Subcutaneous abdominal adipose tissue (tissue), 5 donors: ENCODE data around the gene STARD10.

Source experiments
- H3K27ac ChIP-seq: one replicate; pipeline ENCODE4 v1.7.0; 2013; ENCODE audit warnings: low read depth, mild to moderate bottlenecking, inconsistent platforms, low read length, moderate library complexity
- H3K27me3 ChIP-seq, 5 donors: one replicate each; pipeline ENCODE4 v1.7.0; 2013; ENCODE audit warnings: low read length in 5 of 5, inconsistent platforms in 1 of 5; ENCODE audit not compliant: control insufficient read depth in 5 of 5, insufficient read depth in 4 of 5
- H3K36me3 ChIP-seq, 5 donors: one replicate each; pipeline ENCODE4 v1.7.0; 2013; ENCODE audit warnings: low read length in 5 of 5; ENCODE audit not compliant: control insufficient read depth in 5 of 5, insufficient read depth in 5 of 5
- H3K4me1 ChIP-seq, 5 donors: one replicate each; pipeline ENCODE4 v1.7.0; 2013; ENCODE audit warnings: low read length in 5 of 5, mild to moderate bottlenecking in 3 of 5, moderate library complexity in 1 of 5; ENCODE audit not compliant: control insufficient read depth in 5 of 5, insufficient read depth in 5 of 5
- H3K4me3 ChIP-seq, 5 donors: one replicate each; pipeline ENCODE4 v1.7.0; 2013; ENCODE audit warnings: low read length in 5 of 5, low read depth in 1 of 5
- H3K9ac ChIP-seq, 5 donors: one replicate each; pipeline ENCODE4 v1.7.0; 2013; ENCODE audit warnings: low read length in 5 of 5, mild to moderate bottlenecking in 4 of 5, moderate library complexity in 3 of 5
- H3K9me3 ChIP-seq, 5 donors: one replicate each; pipeline ENCODE4 v1.7.0; 2013; ENCODE audit warnings: low read length in 5 of 5; ENCODE audit not compliant: control insufficient read depth in 5 of 5
- donor health status: healthy.
- donor health status: healthy.
- donor health status: healthy.
- donor health status: healthy.
- donor health status: healthy.

STARD10 gene

GRCh38 chr11:72781313-72782080, 12.3 kb downstream of the STARD10 start:
- no peaks in the 10 kb centered on the region for H3K36me3 ChIP-seq
- H3K4me3 ChIP-seq: peak overlapping the region; percentile 47 to 62 (median 58)
- peak overlapping the region in 4 of 5 donors; percentile 2 to 57 (median 50) for H3K9ac ChIP-seq
- peaks cover 0 to 35% (median 20%) of the 10 kb centered on the region in 5 donors for H3K4me1 ChIP-seq
- H3K9me3 ChIP-seq: no peaks in the 10 kb centered on the region
- H3K27ac ChIP-seq: no peak overlapping the region
- peaks cover 0 to 2% (median 0%) of the 10 kb centered on the region in 5 donors for H3K27me3 ChIP-seq

- H3K4me3 ChIP-seq: peak overlapping the region; percentile 36 to 62 (median 47)
- no peaks in the 10 kb centered on the region for H3K36me3 ChIP-seq
- H3K9me3 ChIP-seq: no peaks in the 10 kb centered on the region
- peaks cover 0 to 2% (median 0%) of the 10 kb centered on the region in 5 donors for H3K27me3 ChIP-seq
- H3K27ac ChIP-seq: no peak overlapping the region
- peaks cover 0 to 33% (median 20%) of the 10 kb centered on the region in 5 donors for H3K4me1 ChIP-seq
- peak overlapping the region in 4 of 5 donors; percentile 2 to 54 (median 50) for H3K9ac ChIP-seq
Measured at GRCh38 chr11:72781063-72781312, 12.9 kb downstream of the STARD10 start.

GRCh38 chr11:72780296-72781062, 13.4 kb downstream of the STARD10 start:
- peaks cover 0 to 2% (median 0%) of the 10 kb centered on the region in 5 donors for H3K27me3 ChIP-seq
- no peaks in the 10 kb centered on the region for H3K36me3 ChIP-seq
- H3K9ac ChIP-seq: peak overlapping the region in 3 of 5 donors; percentile 46 to 54 (median 53)
- peaks cover 0 to 33% (median 20%) of the 10 kb centered on the region in 5 donors for H3K4me1 ChIP-seq
- peak overlapping the region; percentile 36 to 62 (median 47) for H3K4me3 ChIP-seq
- no peak overlapping the region for H3K27ac ChIP-seq
- H3K9me3 ChIP-seq: no peaks in the 10 kb centered on the region

GRCh38 chr11:72779495-72780128, 14.2 kb downstream of the STARD10 start:
- Histone ChIP-seq H3K9me3 (no peaks in the 10 kb centered on the region), H3K36me3 (no peaks in the 10 kb centered on the region), H3K4me3 (no peak overlapping the region), H3K9ac (no peak overlapping the region), H3K27me3 (peaks cover 0 to 2% (median 0%) of the 10 kb centered on the region in 5 donors), H3K4me1 (peaks cover 0 to 33% (median 20%) of the 10 kb centered on the region in 5 donors), H3K27ac (no peak overlapping the region)

- H3K36me3 ChIP-seq: no peaks in the 10 kb centered on the region
- no peaks in the 10 kb centered on the region for H3K9me3 ChIP-seq
- no peak overlapping the region for H3K9ac ChIP-seq
- peaks cover 0 to 2% (median 0%) of the 10 kb centered on the region in 5 donors for H3K27me3 ChIP-seq
- H3K27ac ChIP-seq: no peak overlapping the region
- H3K4me3 ChIP-seq: no peak overlapping the region
- H3K4me1 ChIP-seq: peaks cover 0 to 33% (median 21%) of the 10 kb centered on the region in 5 donors
Measured at GRCh38 chr11:72778535-72779494, 15.0 kb downstream of the STARD10 start.

GRCh38 chr11:72777755-72778278, 16.0 kb downstream of the STARD10 start:
- no peak overlapping the region for H3K9ac ChIP-seq
- H3K27ac ChIP-seq: no peak overlapping the region
- peaks cover 0 to 37% (median 25%) of the 10 kb centered on the region in 5 donors for H3K4me1 ChIP-seq
- H3K36me3 ChIP-seq: no peaks in the 10 kb centered on the region
- H3K9me3 ChIP-seq: no peaks in the 10 kb centered on the region
- H3K27me3 ChIP-seq: peaks cover 0 to 2% (median 0%) of the 10 kb centered on the region in 5 donors
- H3K4me3 ChIP-seq: no peak overlapping the region

- Histone ChIP-seq H3K4me1 (peaks cover 0 to 32% (median 23%) of the 10 kb centered on the region in 5 donors), H3K27me3 (no peaks in the 10 kb centered on the region), H3K9me3 (no peaks in the 10 kb centered on the region), H3K36me3 (no peaks in the 10 kb centered on the region), H3K4me3 (no peak overlapping the region), H3K9ac (no peak overlapping the region), H3K27ac (no peak overlapping the region)
Measured at GRCh38 chr11:72776844-72777754, 16.7 kb downstream of the STARD10 start.

GRCh38 chr11:72776117-72776843, 17.6 kb downstream of the STARD10 start:
- no peaks in the 10 kb centered on the region for H3K36me3 ChIP-seq
- no peaks in the 10 kb centered on the region for H3K27me3 ChIP-seq
- no peaks in the 10 kb centered on the region for H3K9me3 ChIP-seq
- H3K4me3 ChIP-seq: no peak overlapping the region
- H3K27ac ChIP-seq: no peak overlapping the region
- peak overlapping the region in 1 of 5 donors; percentile 5 for H3K9ac ChIP-seq
- peaks cover 0 to 28% (median 19%) of the 10 kb centered on the region in 5 donors for H3K4me1 ChIP-seq
